ENCODE data around the gene REXO2.

DNA sequence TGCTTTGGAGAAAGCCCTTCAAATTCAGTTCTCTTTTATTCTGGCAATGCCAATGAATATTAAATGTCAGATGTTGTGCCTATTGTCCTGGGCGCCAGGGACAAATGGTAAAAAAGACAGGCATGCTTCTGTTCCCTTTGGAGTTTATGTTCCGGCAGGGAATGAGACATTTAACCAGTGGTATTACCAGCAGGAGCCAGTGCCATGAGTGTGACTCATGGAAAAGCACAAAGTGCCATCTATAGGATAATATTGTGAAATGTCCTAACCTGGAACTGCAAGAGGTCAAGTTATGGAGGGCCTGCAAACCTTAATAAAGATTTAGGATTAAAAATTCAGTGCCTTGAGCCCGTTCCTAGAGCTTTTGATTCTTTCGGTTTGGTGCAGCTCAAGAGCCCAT is 39.5 kb downstream of the REXO2 start:
- TF ChIP-seq, protein P1, sequence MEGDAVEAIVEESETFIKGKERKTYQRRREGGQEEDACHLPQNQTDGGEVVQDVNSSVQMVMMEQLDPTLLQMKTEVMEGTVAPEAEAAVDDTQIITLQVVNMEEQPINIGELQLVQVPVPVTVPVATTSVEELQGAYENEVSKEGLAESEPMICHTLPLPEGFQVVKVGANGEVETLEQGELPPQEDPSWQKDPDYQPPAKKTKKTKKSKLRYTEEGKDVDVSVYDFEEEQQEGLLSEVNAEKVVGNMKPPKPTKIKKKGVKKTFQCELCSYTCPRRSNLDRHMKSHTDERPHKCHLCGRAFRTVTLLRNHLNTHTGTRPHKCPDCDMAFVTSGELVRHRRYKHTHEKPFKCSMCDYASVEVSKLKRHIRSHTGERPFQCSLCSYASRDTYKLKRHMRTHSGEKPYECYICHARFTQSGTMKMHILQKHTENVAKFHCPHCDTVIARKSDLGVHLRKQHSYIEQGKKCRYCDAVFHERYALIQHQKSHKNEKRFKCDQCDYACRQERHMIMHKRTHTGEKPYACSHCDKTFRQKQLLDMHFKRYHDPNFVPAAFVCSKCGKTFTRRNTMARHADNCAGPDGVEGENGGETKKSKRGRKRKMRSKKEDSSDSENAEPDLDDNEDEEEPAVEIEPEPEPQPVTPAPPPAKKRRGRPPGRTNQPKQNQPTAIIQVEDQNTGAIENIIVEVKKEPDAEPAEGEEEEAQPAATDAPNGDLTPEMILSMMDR (IDR thresholded peaks at IDR 0.05): no peak
- TF ChIP-seq EP300 (IDR thresholded peaks at IDR 0.05) (no peak), POLR2AphosphoS5 (IDR thresholded peaks at IDR 0.05) (no peak), POLR2A (IDR thresholded peaks at IDR 0.05) (no peak)

Data from suprapubic skin (tissue), 4 donors.